IPS DF 6.9 (cell line): ENCODE results near the gene YTHDF1.

Experiments
- DNase-seq: peaks from one replicate; pipeline ENCODE4 v3.0.0-alpha.2; 2013; ENCODE audit warnings: low read depth, low spot score
- H3K27ac ChIP-seq: one replicate; pipeline ENCODE4 v1.5.1; 2013; ENCODE audit warnings: low read length, control low read depth
- H3K27me3 ChIP-seq: 2 replicates; pipeline ENCODE4 v1.6.1; 2013; ENCODE audit warnings: mild to moderate bottlenecking, low read length; ENCODE audit not compliant: control insufficient read depth, insufficient read depth
- H3K36me3 ChIP-seq: 2 replicates; pipeline ENCODE4 v1.6.1; 2013; ENCODE audit warnings: low read length; ENCODE audit not compliant: control insufficient read depth, insufficient read depth
- H3K4me1 ChIP-seq: 2 replicates; pipeline ENCODE4 v1.6.1; 2013; ENCODE audit warnings: low read length; ENCODE audit not compliant: control insufficient read depth, insufficient read depth
- H3K4me3 ChIP-seq: 2 replicates; pipeline ENCODE4 v1.5.1; 2013; ENCODE audit warnings: mild to moderate bottlenecking, low read length
- H3K9me3 ChIP-seq: 2 replicates; pipeline ENCODE4 v1.6.1; 2013; ENCODE audit warnings: low read length, inconsistent platforms; ENCODE audit not compliant: control insufficient read depth, insufficient read depth
- WGBS: extraction: QIAGEN DNeasy Blood & Tissue Kit; methylation state at CpG from one replicate; pipeline ENCODE4 v1.1.7; 2013; ENCODE audit warnings: mixed read lengths, missing lambda C conversion rate; ENCODE audit not compliant: insufficient read length, insufficient coverage; 5-methylcytosine and 5-hydroxymethylcytosine counted together

The YTHDF1 gene

GRCh38 chr20:63219447-63219821 lies 3.5 kb upstream of the YTHDF1 start:
- no peaks in the 10 kb centered on the region; the same call in 1 of the 2 replicates for H3K36me3 ChIP-seq
- H3K4me3 ChIP-seq: no peak overlapping the region
- no peak for DNase-seq
- no CpG with 5 or more reads among the region's 8 CpGs for WGBS
- H3K27ac ChIP-seq: no peak overlapping the region
- no peaks in the 10 kb centered on the region for H3K27me3 ChIP-seq
- H3K9me3 ChIP-seq: no peaks in the 10 kb centered on the region
- 0 out of 2 replicates have a peak, but pooled peaks cover 1% of the 10 kb centered on the region for H3K4me1 ChIP-seq

GRCh38 chr20:63218701-63219446 lies 2.9 kb upstream of the YTHDF1 start:
- H3K27me3 ChIP-seq: no peaks in the 10 kb centered on the region
- H3K36me3 ChIP-seq: no peaks in the 10 kb centered on the region; the same call in 1 of the 2 replicates
- H3K27ac ChIP-seq: no peak overlapping the region
- H3K4me3 ChIP-seq: no peak overlapping the region
- WGBS: no CpG with 5 or more reads among the region's 13 CpGs
- no peak for DNase-seq
- no peaks in the 10 kb centered on the region for H3K9me3 ChIP-seq
- H3K4me1 ChIP-seq: no peaks in the 10 kb centered on the region

GRCh38 chr20:63217706-63218105 lies 1.8 kb upstream of the YTHDF1 start:
- WGBS: no CpG with 5 or more reads among the region's 7 CpGs

GRCh38 chr20:63216849-63217471 lies 1.0 kb upstream of the YTHDF1 start:
- no peaks in the 10 kb centered on the region for H3K27me3 ChIP-seq
- H3K9me3 ChIP-seq: no peaks in the 10 kb centered on the region
- peaks cover 6% of the 10 kb centered on the region; the same call in 1 of the 2 replicates for H3K36me3 ChIP-seq
- H3K4me1 ChIP-seq: no peaks in the 10 kb centered on the region
- no peak overlapping the region for H3K27ac ChIP-seq
- no CpG with 5 or more reads among the region's 13 CpGs for WGBS
- DNase-seq: no peak
- peak overlapping the region; percentile 85; the same call in 1 of the 2 replicates for H3K4me3 ChIP-seq

More at GRCh38 chr20:63217706-63218105, 1.8 kb upstream of the YTHDF1 start:
- Histone ChIP-seq H3K9me3 (no peaks in the 10 kb centered on the region), H3K36me3 (no peaks in the 10 kb centered on the region; the same call in 1 of the 2 replicates), H3K27ac (no peak overlapping the region), H3K27me3 (no peaks in the 10 kb centered on the region), H3K4me3 (no peak overlapping the region), H3K4me1 (no peaks in the 10 kb centered on the region)
- no peak for DNase-seq

GRCh38 chr20:63215101-63216040 lies 560 bp downstream of the YTHDF1 start:
- no peak for DNase-seq

GRCh38 chr20:63214514-63214913 lies 1.4 kb downstream of the YTHDF1 start:
- no peaks in the 10 kb centered on the region for H3K4me1 ChIP-seq

More at GRCh38 chr20:63215101-63216040, 560 bp downstream of the YTHDF1 start:
- peaks cover 6% of the 10 kb centered on the region; the same call in 1 of the 2 replicates for H3K36me3 ChIP-seq
- WGBS: no CpG with 5 or more reads among the region's 81 CpGs
- H3K27me3 ChIP-seq: no peaks in the 10 kb centered on the region
- no peaks in the 10 kb centered on the region for H3K4me1 ChIP-seq
- peak overlapping the region; percentile 85; the same call in 1 of the 2 replicates for H3K4me3 ChIP-seq
- no peaks in the 10 kb centered on the region for H3K9me3 ChIP-seq
- H3K27ac ChIP-seq: no peak overlapping the region

GRCh38 chr20:63212792-63213191 lies 3.1 kb downstream of the YTHDF1 start:
- no peak for DNase-seq
- Histone ChIP-seq H3K27ac (no peak overlapping the region), H3K27me3 (no peaks in the 10 kb centered on the region), H3K4me1 (no peaks in the 10 kb centered on the region), H3K4me3 (no peak overlapping the region), H3K36me3 (peaks cover 13% of the 10 kb centered on the region; the same call in 1 of the 2 replicates), H3K9me3 (no peaks in the 10 kb centered on the region)
- WGBS: no CpG with 5 or more reads among the region's 5 CpGs

More at GRCh38 chr20:63214514-63214913, 1.4 kb downstream of the YTHDF1 start:
- no peak overlapping the region for H3K27ac ChIP-seq
- H3K9me3 ChIP-seq: no peaks in the 10 kb centered on the region
- H3K4me3 ChIP-seq: no peak overlapping the region
- H3K36me3 ChIP-seq: peaks cover 9% of the 10 kb centered on the region; the same call in 1 of the 2 replicates
- DNase-seq: no peak
- no peaks in the 10 kb centered on the region for H3K27me3 ChIP-seq
- WGBS: no CpG with 5 or more reads among the region's 6 CpGs

GRCh38 chr20:63212393-63212730 lies 3.6 kb downstream of the YTHDF1 start:
- H3K4me1 ChIP-seq: no peaks in the 10 kb centered on the region
- no peak overlapping the region for H3K4me3 ChIP-seq
- H3K27ac ChIP-seq: no peak overlapping the region
- no peaks in the 10 kb centered on the region for H3K27me3 ChIP-seq
- no CpG with 5 or more reads among the region's 5 CpGs for WGBS
- H3K9me3 ChIP-seq: no peaks in the 10 kb centered on the region
- H3K36me3 ChIP-seq: peaks cover 13% of the 10 kb centered on the region; the same call in 1 of the 2 replicates
- no peak for DNase-seq

- Histone ChIP-seq H3K4me1 (no peaks in the 10 kb centered on the region), H3K36me3 (peaks cover 23% of the 10 kb centered on the region), H3K4me3 (no peak overlapping the region), H3K27ac (no peak overlapping the region), H3K9me3 (no peaks in the 10 kb centered on the region), H3K27me3 (no peaks in the 10 kb centered on the region)
- DNase-seq: no peak
- no CpG with 5 or more reads among the region's 11 CpGs for WGBS
Observed at GRCh38 chr20:63210011-63210605, 5.8 kb downstream of the YTHDF1 start.
